ENCODE data around the gene PLPP6. TPM values are rescaled to one million over a fixed set of nuclear protein-coding genes. Genes with fewer than 3 reads are reported as not detected.

PLPP6 gene
- total and polyA plus RNA-seq, 8 donors, result 4.8 to 11.5 (median 7.1) TPM

DNA sequence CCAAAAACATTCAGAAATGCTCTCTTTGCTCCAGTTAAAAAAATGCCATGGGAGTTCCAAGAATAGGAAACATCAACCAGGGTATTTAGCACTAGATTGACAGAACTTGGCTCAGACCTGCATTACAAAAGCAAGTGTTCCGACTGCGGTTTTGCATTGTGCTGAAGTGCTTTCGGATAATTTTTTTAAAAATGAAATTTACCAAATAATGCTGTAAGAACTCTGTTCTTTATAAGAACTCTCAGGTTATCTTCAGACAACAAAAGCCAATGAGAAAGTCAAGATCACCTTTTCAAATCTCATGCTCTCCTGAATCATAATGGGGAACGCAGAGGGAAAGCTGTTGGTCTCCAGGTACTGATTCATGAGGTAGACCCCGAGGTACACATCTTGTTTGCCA lies 483 bp upstream of the PLPP6 start:
- Histone ChIP-seq H3K27me3 (no peaks in the 10 kb centered on the region), H3K36me3 (no peaks in the 10 kb centered on the region), H3K4me3 (peak overlapping the region in 3 of 4 donors; percentile 86 to 95 (median 90)), H3K9me3 (no peaks in the 10 kb centered on the region), H3K27ac (peak overlapping the region; percentile 94 to 97 (median 96)), H3K4me1 (peaks cover 7 to 44% (median 22%) of the 10 kb centered on the region in 3 donors)
- intact Hi-C loops (cut with DNase I), result no loop called here
- TF ChIP-seq, protein P1, sequence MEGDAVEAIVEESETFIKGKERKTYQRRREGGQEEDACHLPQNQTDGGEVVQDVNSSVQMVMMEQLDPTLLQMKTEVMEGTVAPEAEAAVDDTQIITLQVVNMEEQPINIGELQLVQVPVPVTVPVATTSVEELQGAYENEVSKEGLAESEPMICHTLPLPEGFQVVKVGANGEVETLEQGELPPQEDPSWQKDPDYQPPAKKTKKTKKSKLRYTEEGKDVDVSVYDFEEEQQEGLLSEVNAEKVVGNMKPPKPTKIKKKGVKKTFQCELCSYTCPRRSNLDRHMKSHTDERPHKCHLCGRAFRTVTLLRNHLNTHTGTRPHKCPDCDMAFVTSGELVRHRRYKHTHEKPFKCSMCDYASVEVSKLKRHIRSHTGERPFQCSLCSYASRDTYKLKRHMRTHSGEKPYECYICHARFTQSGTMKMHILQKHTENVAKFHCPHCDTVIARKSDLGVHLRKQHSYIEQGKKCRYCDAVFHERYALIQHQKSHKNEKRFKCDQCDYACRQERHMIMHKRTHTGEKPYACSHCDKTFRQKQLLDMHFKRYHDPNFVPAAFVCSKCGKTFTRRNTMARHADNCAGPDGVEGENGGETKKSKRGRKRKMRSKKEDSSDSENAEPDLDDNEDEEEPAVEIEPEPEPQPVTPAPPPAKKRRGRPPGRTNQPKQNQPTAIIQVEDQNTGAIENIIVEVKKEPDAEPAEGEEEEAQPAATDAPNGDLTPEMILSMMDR (IDR thresholded peaks at IDR 0.05), result no peak
- ATAC-seq (no peak), FAIRE-seq (no peak), DNase-seq (no peak)
- WGBS, 2 donors, result 11 to 12% methylated on average over 5 of the region's 5 CpGs

DNA sequence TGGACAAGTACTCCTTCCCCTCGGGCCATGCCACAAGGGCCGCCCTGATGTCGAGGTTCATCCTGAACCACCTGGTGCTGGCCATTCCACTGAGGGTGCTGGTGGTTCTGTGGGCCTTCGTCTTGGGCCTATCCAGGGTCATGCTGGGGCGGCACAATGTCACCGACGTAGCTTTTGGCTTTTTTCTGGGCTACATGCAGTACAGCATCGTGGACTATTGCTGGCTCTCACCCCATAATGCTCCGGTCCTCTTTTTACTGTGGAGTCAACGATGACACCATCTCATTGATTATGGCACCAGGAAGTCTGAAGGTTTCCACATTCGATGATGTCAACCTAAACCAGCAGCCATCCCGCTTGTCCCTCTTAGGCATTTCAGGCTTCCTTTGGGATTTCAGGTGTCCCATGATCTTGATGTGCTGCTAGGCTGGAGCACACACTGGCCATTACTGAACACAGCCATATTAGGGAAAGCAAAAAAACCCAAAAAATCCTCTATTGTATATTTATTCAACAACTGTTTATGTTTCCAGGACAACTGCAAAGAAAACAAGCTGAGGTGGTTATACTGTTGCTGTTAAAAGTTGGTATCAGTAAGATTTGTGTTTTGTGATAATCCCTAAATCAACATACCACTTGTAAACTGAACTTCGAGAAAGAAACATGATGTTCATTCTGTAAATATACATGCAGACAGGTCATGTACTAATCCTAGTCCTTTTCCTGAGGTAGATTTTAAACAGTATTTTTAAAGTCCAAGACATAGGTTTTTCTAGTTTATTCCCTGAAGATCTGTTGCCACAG lies 1.1 kb downstream of the PLPP6 start:
- ATAC-seq, result peak; percentile 6 to 39 (median 36)
- no peaks in the 10 kb centered on the region for H3K9me3 ChIP-seq
- TF ChIP-seq, protein P1 (IDR thresholded peaks at IDR 0.05), result no peak
- DNase-seq, result peak in 1 of 6 donors; percentile 34
- no peaks in the 10 kb centered on the region for H3K27me3 ChIP-seq
- 17 to 18% methylated on average over 13 of the region's 13 CpGs for WGBS, 2 donors
- peak overlapping the region; percentile 94 to 97 (median 96) for H3K27ac ChIP-seq
- no peaks in the 10 kb centered on the region for H3K36me3 ChIP-seq
- H3K4me1 ChIP-seq, result peaks cover 4 to 34% (median 27%) of the 10 kb centered on the region in 3 donors
- peak overlapping the region; percentile 86 to 95 (median 88) for H3K4me3 ChIP-seq
- intact Hi-C loops (cut with DNase I), result no loop called here
- FAIRE-seq, result no peak

DNA sequence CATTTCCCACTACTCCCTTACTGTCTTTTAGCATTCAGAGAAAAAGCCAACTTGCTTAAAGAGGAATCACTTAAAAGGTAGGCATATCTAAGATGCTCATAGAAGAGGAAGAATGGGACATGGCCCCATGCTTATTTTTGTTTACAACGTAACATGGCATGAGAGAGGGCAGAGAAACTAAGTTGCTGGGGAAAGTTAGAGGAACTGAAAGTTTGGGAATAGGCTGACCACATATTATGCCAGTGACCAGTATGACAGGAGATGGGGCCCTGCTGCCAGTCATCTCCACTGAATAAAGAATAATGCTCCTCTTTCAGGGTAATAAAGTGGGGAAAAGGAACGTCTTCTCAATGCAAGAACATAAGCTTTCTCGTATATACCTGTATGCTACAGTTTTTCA lies 1.9 kb downstream of the PLPP6 start:
- Histone ChIP-seq H3K9me3 (no peaks in the 10 kb centered on the region), H3K27ac (peak overlapping the region; percentile 94 to 97 (median 96)), H3K36me3 (no peaks in the 10 kb centered on the region), H3K4me1 (peaks cover 0 to 30% (median 24%) of the 10 kb centered on the region in 3 donors), H3K4me3 (peak overlapping the region in 2 of 4 donors; percentile 86 to 90), H3K27me3 (no peaks in the 10 kb centered on the region)
- ATAC-seq (no peak), FAIRE-seq (no peak), DNase-seq (no peak)
- TF ChIP-seq, protein P1 (IDR thresholded peaks at IDR 0.05), result no peak
- 40 to 56% methylated on average over 3 of the region's 3 CpGs for WGBS, 2 donors
- intact Hi-C loops (cut with DNase I), result no loop called here

DNA sequence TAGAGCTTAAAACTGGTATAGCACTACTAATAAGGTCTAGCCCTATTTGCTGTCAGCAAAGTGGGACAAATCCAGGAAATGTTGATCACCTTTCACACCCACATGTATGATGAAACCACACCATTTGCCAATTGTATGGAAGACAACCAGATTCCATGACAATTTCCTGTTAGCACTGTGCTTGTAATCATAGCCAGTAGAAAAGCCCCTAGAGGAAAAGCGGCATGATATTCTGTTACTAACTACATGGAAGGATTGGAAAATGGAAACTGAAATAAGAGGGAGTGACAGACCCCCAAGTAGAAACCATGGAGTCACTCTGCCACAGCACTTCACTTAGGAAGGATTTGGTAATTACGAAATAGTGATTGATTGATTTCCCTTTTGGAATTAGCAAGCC lies 3.3 kb downstream of the PLPP6 start:
- WGBS, 2 donors, result 22 to 37% methylated on average over 2 of the region's 2 CpGs
- H3K4me1 ChIP-seq, result peaks cover 0 to 30% (median 24%) of the 10 kb centered on the region in 3 donors
- H3K36me3 ChIP-seq, result no peaks in the 10 kb centered on the region
- FAIRE-seq (no peak), ATAC-seq (peak in 3 of 4 donors; percentile 3 to 41 (median 3)), DNase-seq (no peak)
- intact Hi-C loops (cut with DNase I), result no loop called here
- H3K9me3 ChIP-seq, result no peaks in the 10 kb centered on the region
- H3K4me3 ChIP-seq, result peak overlapping the region in 3 of 4 donors; percentile 41 to 90 (median 86)
- TF ChIP-seq, protein P1 (IDR thresholded peaks at IDR 0.05), result no peak
- peak overlapping the region; percentile 72 to 97 (median 90) for H3K27ac ChIP-seq
- no peaks in the 10 kb centered on the region for H3K27me3 ChIP-seq
